Raji (cell line): ENCODE measurements around the gene ARHGEF7.

ENCODE experiments used
- POLR2A ChIP-seq: IDR thresholded peaks from 2 replicates; pipeline ENCODE4 v1.6.1; 2011; ENCODE audit warnings: low read depth, low read length, control low read depth; ENCODE audit not compliant: insufficient read depth

Gene ARHGEF7

DNA sequence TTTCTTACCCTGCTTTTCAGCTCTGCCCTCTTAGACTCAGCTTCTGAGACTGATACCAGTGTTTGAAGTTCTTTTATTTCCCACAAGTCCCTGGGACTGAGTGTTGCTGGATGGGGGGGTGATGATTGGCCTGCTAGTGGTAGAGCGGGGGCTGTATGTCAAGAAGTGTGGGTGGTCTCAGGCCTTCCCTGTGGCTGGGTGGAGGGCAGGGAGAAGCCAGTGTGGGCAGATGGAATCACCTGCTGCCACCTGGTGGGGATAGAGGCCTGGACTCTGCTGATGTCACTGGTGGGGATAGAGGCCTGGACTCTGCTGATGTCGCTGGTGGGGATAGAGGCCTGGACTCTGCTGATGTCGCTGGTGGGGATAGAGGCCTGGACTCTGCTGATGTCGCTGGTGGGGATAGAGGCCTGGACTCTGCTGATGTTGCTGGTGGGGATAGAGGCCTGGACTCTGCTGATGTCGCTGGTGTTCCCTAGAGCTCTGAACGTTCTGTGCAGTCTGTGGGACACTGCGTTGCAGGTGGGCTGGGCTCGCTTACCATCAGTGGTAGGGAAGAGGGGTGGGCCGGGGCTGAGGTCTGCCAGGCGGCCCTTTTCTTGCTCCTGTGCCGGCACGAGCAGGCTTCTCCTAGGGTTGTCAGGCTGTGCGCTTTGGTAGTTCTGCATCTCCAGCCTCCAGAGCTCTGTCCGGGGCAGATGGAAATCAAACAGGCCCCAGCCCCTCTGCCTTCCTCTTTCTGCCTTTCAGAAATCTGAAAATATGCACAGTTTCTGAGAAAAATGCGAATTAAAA, 101.3 kb downstream of the ARHGEF7 start:
- no peak for TF ChIP-seq POLR2A

- TF ChIP-seq POLR2A: no peak
These were observed 102.5 kb downstream of the ARHGEF7 start for GRCh38 chr13:111217641-111218040.

GRCh38 chr13:111219280-111219679, 104.2 kb downstream of the ARHGEF7 start:
- TF ChIP-seq POLR2A: no peak

GRCh38 chr13:111219950-111220349, 104.8 kb downstream of the ARHGEF7 start:
- TF ChIP-seq POLR2A: no peak

DNA sequence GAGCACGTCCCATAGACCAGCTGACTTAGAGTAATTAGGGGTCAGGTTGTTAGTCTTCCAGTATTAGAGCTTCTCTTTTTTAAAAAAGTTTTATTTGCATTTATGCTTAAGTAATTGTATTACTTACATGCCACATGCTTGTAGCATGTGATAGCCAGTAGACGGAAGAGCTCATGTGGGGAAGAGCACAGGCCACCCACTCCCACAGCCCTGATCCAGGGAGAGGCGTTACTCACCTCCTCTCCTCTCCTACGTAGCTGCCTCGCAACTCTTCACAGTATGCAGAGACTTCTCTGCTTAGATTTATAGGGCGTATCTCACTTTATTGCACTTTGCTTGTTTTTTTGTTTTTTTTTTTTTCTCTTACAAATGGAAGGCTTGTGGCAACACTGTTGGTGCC, 110.1 kb downstream of the ARHGEF7 start:
- no peak for TF ChIP-seq POLR2A

DNA sequence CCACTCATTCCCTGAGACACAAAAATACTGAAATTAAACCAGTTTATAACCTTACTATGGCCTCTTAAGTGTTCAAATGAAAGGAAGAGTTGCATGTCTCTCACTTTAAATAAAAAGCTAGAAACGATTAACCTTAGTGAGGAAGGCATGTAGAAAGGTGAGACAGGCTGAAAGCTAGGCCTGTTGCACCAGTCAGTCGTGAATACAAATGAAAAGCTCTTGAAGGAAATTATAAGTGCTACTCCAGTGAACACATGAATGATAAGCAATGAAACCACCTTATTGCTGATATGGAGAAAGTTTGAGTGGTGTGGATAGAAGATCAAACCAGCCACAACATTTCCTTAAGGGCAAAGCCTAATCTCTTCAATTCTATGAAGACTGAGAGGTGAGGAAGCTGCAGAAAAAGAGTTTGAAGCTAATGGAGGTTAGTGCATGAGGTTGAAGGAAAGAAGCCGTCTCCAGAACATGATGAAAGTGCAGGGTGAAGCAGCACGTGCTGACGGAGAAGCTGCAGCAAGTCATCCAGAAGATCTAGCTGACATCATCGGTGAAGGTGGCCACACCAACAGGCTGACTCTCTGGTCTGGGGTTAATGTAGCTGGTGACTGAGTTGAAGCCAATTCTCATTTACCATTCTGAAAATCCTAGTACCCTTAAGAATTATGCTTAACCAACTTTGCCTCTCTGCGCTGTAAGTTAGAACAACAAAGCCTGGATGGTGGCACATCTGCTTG, 110.9 kb downstream of the ARHGEF7 start:
- no peak for TF ChIP-seq POLR2A

- TF ChIP-seq POLR2A: no peak
These were observed 112.3 kb downstream of the ARHGEF7 start for GRCh38 chr13:111227405-111227804.

DNA sequence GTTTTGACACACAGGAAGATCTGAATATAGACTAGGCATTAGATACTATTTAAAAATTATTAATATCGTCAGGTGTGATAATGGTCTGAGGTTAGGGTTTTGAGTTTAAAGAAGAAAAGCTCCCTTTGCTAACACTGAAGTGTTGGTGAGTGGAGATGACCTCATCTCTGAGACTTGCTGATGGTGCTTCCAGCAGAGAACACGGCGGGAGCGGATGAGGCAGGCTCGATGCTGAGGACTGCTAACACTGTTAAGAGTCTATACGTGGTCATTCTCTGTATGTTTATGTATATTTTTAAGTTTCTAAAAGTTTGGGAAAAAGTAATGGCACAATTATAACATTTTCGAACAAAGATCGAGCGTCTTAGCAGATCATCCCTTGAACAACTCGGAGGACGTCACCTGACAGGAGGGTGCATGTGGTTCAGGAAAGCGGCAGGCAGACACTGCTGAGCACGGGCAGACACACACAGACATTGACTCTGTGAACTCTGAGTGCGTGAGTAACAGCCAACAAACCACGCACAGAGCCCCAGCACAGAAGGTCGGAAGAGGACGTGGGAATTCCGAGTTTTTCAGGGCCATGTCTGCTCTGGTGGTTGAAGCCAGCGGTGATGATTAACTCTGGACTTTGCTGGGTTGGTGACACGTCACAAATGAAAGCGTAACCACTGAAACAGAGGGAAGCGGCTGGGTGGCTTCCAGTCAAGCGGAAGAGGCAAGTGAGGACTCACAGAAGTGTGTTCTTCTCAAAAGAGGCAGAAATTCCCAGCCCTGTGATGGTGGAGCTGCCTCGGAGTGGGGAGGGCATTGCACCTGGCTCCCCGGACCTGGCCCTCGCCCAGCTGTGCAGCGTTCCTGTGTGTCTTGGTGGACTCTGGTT, 113.4 kb downstream of the ARHGEF7 start:
- TF ChIP-seq POLR2A: no peak

- no peak for TF ChIP-seq POLR2A
These were observed 115.3 kb downstream of the ARHGEF7 start for GRCh38 chr13:111230385-111230930.

- no peak for TF ChIP-seq POLR2A
These were observed 117.1 kb downstream of the ARHGEF7 start for GRCh38 chr13:111232191-111232590.

GRCh38 chr13:111233080-111233479, 118.0 kb downstream of the ARHGEF7 start:
- TF ChIP-seq POLR2A: no peak

DNA sequence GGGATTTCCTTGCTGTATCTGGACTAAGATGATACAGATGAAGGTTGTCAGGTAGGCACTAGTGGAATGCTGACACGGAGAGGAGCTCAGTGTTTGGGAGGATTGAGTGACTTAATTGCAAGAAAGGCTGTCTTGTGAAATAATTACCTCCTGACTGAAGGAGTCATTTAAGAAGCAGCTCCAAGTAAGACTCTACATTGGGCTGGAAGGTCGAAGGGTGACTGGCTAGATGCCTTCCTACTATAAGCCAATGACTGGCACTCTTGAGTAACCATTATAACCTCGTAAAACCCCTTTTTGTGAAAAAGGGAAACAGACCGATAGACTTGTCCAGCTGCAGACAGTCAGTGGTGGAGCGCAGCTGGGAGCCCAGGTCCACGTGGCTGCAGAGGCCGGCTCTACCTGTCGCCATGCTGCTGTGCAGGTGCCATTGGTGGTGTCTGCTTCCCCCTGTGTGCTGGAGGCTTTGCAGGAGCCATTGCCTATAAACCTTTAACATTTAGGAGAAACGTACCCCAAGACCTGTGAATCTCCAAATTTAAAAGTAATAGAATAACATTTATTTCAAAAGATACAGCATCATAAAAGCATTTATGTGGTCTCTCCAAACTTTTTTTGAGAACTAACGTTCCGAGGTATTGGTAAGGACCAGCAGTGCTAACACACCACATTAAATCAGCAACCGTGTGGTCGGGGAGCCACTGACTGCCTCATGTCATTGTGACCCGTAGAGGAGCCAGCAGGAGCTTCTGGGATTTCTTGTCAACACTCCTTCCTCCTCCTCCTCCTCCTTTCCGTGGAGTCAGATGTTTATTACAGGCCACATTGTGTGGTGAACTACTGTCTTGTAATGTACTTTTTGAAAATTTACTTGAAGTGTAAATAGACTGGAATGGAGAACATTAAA, 124.9 kb downstream of the ARHGEF7 start:
- no peak for TF ChIP-seq POLR2A

DNA sequence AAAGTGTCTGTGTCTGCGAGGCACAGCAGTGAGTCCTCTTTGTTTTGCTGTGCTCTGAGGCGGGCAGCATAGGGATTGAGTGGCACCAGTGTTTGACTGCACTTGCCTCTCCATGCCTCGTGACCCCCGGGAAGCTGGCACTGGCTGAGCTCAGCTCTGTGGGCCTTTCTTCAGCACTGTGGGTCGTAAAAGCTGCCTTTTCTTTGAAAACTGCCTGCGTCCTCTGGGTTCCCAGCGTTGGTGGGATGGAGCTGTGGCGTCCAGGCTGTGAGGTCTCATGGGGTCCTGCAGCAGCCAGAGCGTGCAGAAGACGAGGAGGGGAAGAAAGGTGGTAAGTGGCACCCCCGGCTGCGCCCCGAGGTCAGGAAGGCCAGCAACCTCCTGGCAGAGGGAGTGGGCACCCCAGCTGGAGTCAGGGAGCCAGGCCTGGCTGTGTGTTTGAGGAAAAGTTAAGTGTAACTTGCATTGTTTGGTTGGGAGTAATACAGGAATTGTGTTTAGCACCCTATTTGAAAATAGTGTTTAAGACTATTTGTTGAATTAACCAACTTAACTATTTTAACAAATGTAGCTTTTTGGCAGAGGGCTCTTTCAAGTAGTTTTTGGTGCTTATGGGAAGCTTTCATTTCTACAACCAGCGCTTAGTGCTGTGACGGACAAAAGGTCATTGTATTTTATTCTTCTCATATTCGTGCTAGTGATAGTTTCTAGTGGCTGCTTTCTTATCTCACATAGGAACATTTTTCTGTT, 126.1 kb downstream of the ARHGEF7 start:
- no peak for TF ChIP-seq POLR2A

GRCh38 chr13:111241862-111242261, 126.8 kb downstream of the ARHGEF7 start:
- TF ChIP-seq POLR2A: no peak

- TF ChIP-seq POLR2A: no peak
These were observed 127.5 kb downstream of the ARHGEF7 start for GRCh38 chr13:111242585-111242984.
